ENCODE measurements around the gene XXYLT1.

DNA sequence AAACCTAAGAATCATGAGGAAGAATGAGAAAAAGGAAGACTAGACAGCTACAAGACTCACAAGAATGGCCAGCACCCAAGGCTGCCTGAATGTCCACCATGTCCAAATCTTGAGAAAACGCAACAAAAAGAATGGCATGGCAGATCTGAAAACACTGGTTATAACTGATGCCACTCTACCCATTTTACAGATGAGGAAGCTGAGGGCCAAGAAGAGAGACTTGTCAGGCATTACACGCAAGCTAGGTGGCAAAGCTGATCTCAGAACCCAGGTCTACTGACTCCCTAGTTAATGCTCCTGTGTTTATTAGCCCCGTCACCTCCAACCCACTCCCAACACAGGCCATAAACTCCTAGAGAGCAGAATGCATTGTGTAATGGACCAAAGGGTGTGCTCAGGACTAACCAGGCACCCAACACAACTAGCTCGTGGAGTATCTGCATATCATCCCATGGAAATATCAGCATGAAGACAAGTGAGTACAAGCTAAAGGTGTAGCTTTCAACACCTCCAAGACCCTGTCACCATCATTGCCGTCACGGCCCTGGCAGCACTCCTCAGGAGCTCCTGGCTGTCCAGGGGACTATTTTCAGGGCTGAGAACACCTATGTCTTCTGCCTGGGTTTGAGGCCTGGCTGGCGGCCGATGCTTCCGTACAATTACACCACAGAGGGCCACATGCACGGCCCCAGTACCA is 111.7 kb downstream of the XXYLT1 start:
- TF ChIP-seq, protein P1, sequence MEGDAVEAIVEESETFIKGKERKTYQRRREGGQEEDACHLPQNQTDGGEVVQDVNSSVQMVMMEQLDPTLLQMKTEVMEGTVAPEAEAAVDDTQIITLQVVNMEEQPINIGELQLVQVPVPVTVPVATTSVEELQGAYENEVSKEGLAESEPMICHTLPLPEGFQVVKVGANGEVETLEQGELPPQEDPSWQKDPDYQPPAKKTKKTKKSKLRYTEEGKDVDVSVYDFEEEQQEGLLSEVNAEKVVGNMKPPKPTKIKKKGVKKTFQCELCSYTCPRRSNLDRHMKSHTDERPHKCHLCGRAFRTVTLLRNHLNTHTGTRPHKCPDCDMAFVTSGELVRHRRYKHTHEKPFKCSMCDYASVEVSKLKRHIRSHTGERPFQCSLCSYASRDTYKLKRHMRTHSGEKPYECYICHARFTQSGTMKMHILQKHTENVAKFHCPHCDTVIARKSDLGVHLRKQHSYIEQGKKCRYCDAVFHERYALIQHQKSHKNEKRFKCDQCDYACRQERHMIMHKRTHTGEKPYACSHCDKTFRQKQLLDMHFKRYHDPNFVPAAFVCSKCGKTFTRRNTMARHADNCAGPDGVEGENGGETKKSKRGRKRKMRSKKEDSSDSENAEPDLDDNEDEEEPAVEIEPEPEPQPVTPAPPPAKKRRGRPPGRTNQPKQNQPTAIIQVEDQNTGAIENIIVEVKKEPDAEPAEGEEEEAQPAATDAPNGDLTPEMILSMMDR (optimal IDR thresholded peaks at IDR 0.05 in 1 of 3, IDR thresholded peaks at IDR 0.05 in 1 of 3, conservative IDR thresholded peaks at IDR 0.05 in 1 of 3; ENCODE audit: extremely low read depth in 1 of 3, insufficient read depth in 2 of 3, low read length in 3 of 3) = no peak
- TF ChIP-seq EZH2 (IDR thresholded peaks at IDR 0.05; ENCODE audit: low read length) = no peak
